ENCODE results near the gene RIPOR3. TPM values are rescaled to one million over a fixed set of nuclear protein-coding genes. Genes with fewer than 3 reads are reported as not detected.

The RIPOR3 gene
- polyA plus RNA-seq, 1 donor (not counting 4 experiments of a cell fraction or from before 2014, with no cell fraction given) = 0.10 TPM

DNA sequence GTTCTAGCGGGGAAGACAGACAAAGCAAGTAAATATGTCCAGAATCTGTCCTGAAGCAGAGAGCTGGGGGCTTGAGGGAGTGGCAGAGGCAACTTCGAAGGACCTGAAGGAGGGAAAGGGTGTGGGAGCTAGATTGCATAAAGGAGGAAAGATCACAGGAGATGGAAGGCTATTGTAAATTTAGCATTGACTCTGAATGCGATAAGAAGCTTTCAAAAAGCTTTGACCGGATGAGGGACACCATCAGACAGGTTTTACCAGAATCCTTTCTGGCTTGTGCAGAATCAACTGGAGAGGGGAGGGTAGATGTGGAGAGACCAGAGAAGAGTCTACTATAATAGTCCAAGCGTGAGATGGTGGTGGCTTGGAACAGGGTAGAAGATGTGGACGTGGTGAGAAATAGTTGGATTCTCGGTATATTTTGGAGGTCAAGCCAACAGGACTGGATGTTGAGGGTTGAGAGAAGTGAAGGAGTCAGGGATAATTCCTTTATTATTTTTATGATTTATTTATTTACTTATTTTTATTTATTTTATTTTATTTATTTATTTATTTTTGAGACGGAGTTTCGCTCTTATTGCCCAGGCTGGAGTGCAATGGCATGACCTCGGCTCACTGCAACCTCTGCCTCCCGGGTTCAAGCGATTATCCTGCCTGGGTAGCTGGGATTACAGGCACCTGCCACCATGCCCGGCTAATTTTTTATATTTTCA, 19.9 kb upstream of the RIPOR3 start:
- Histone ChIP-seq H3K4me2 (ENCODE audit: control insufficient read depth, extremely low read depth, insufficient read depth, low read depth, low read length) (no peak overlapping the region), H3K9ac (ENCODE audit: control insufficient read depth, extremely low read depth, insufficient read depth, low read length) (no peak overlapping the region), H3K27ac (ENCODE audit: control insufficient read depth, insufficient read depth, low read length) (no peak overlapping the region), H4K20me1 (ENCODE audit: control insufficient read depth, extremely low read depth, insufficient read depth, low read length) (no peaks in the 10 kb centered on the region), H2AFZ (ENCODE audit: control insufficient read depth, low read length) (no peak overlapping the region), H3K9me3 (ENCODE audit: control insufficient read depth, low read depth, low read length) (no peaks in the 10 kb centered on the region), H3K4me3 (ENCODE audit: control insufficient read depth in 2 of 3, extremely low read depth in 1 of 3, insufficient read depth in 2 of 3, low read depth in 1 of 3, low read length in 3 of 3) (no peak overlapping the region), H3K36me3 (ENCODE audit: control insufficient read depth in 2 of 2, extremely low read depth in 1 of 2, insufficient read depth in 2 of 2, low read length in 2 of 2) (no peaks in the 10 kb centered on the region), H3K4me1 (ENCODE audit: control insufficient read depth, extremely low read depth, insufficient read depth, low read length) (no peaks in the 10 kb centered on the region), H3K9me1 (ENCODE audit: control insufficient read depth, extremely low read depth, insufficient read depth, low read length) (no peaks in the 10 kb centered on the region), H3K79me2 (ENCODE audit: control insufficient read depth, insufficient read depth, low read length) (no peaks in the 10 kb centered on the region), H3K27me3 (ENCODE audit: control insufficient read depth, extremely low read depth, insufficient read depth, low read length) (no peaks in the 10 kb centered on the region)
- FAIRE-seq (no peak), DNase-seq (ENCODE audit: low read depth, low spot score) (no peak)
- dilution Hi-C loops (cut with MboI; ENCODE audit: extremely low pct_ligation_motif_present, low sequenced_read_pairs) = no loop called here
- TF ChIP-seq CTCF (optimal IDR thresholded peaks at IDR 0.05 in 1 of 3, IDR thresholded peaks at IDR 0.05 in 1 of 3, conservative IDR thresholded peaks at IDR 0.05 in 1 of 3; ENCODE audit: extremely low read depth in 1 of 3, insufficient read depth in 2 of 3, low read length in 3 of 3) (no peak), EZH2 (IDR thresholded peaks at IDR 0.05; ENCODE audit: low read length) (no peak)

DNA sequence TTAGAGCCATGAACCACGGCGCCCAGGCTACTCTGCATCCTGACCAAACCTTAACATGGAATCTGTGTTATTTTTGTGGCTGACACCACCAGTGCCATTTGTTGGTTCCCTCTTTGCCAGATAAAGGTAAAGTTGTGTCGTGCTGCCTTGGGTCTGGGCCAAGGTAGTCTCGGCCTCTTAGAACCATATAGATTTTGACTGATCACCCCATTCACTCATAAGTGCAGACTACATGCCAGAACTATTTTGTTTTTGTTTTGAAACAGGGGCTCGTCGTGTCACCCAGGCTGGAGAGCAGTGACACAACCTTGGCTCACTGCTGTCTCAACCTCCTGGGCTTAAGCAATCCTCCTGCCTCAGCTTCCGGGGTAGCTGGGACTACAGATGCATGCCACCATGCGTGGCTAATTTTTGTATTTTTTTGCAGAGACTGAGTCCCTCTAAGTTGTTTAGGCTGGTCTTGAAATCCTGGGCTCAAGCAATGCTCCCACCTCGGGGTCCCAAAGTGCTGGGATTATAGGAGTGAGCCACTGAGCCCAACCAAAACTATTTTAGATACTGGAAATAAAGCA, 19.2 kb upstream of the RIPOR3 start:
- TF ChIP-seq EZH2 (IDR thresholded peaks at IDR 0.05; ENCODE audit: low read length) = no peak
- no peak for TF ChIP-seq CTCF (optimal IDR thresholded peaks at IDR 0.05 in 1 of 3, IDR thresholded peaks at IDR 0.05 in 1 of 3, conservative IDR thresholded peaks at IDR 0.05 in 1 of 3; ENCODE audit: extremely low read depth in 1 of 3, insufficient read depth in 2 of 3, low read length in 3 of 3)
- H2AFZ ChIP-seq (ENCODE audit: control insufficient read depth, low read length) = no peak overlapping the region

More for the DNA sequence above, 19.2 kb upstream of the RIPOR3 start:
- H3K27me3 ChIP-seq (ENCODE audit: control insufficient read depth, extremely low read depth, insufficient read depth, low read length) = peaks cover 3% of the 10 kb centered on the region
- H3K4me2 ChIP-seq (ENCODE audit: control insufficient read depth, extremely low read depth, insufficient read depth, low read depth, low read length) = no peak overlapping the region
- FAIRE-seq = no peak
- no peak overlapping the region for H3K27ac ChIP-seq (ENCODE audit: control insufficient read depth, insufficient read depth, low read length)
- H3K4me1 ChIP-seq (ENCODE audit: control insufficient read depth, extremely low read depth, insufficient read depth, low read length) = no peaks in the 10 kb centered on the region
- dilution Hi-C loops (cut with MboI; ENCODE audit: extremely low pct_ligation_motif_present, low sequenced_read_pairs) = no loop called here
- no peaks in the 10 kb centered on the region for H3K36me3 ChIP-seq (ENCODE audit: control insufficient read depth in 2 of 2, extremely low read depth in 1 of 2, insufficient read depth in 2 of 2, low read length in 2 of 2)
- H3K79me2 ChIP-seq (ENCODE audit: control insufficient read depth, insufficient read depth, low read length) = no peaks in the 10 kb centered on the region
- no peaks in the 10 kb centered on the region for H3K9me3 ChIP-seq (ENCODE audit: control insufficient read depth, low read depth, low read length)
- no peaks in the 10 kb centered on the region for H4K20me1 ChIP-seq (ENCODE audit: control insufficient read depth, extremely low read depth, insufficient read depth, low read length)
- no peak for DNase-seq (ENCODE audit: low read depth, low spot score)
- no peak overlapping the region for H3K4me3 ChIP-seq (ENCODE audit: control insufficient read depth in 2 of 3, extremely low read depth in 1 of 3, insufficient read depth in 2 of 3, low read depth in 1 of 3, low read length in 3 of 3)
- H3K9ac ChIP-seq (ENCODE audit: control insufficient read depth, extremely low read depth, insufficient read depth, low read length) = no peak overlapping the region
- H3K9me1 ChIP-seq (ENCODE audit: control insufficient read depth, extremely low read depth, insufficient read depth, low read length) = no peaks in the 10 kb centered on the region
